Stomach (tissue), 4 donors: Measurements from ENCODE around the gene MAPK8IP3.

Experiments used
- EP300 ChIP-seq: sonication (generic); formaldehyde crosslinking; IDR thresholded peaks from one replicate; pipeline ENCODE4 v1.6.1; 2017; ENCODE audit warnings: antibody characterized with exemption
- POLR2A ChIP-seq, 4 donors: fragments of 450-650 bp; IDR thresholded peaks; one replicate each; pipeline ENCODE4 v1.6.1; 2016; ENCODE audit warnings: antibody characterized with exemption in 4 of 4, control low read depth in 2 of 4, mild to moderate bottlenecking in 1 of 4, moderate library complexity in 1 of 4
- POLR2AphosphoS5 ChIP-seq, 3 donors: sonication (generic); formaldehyde crosslinking; IDR thresholded peaks; one replicate each; pipeline ENCODE4 v1.6.1; 2016; ENCODE audit warnings: antibody characterized with exemption in 3 of 3
- TF ChIP-seq, protein P1 (sequence below), 7 experiments: fragments of 450-650 bp in 4 of 7; fragments of 200-600 bp in 3 of 7; sonication (generic) in 3 of 7; IDR thresholded peaks; one replicate each; pipeline ENCODE4 v1.5.1; 2016 to 2019; ENCODE audit warnings: antibody characterized with exemption in 7 of 7, control low read depth in 2 of 7, mild to moderate bottlenecking in 1 of 7

DNA sequence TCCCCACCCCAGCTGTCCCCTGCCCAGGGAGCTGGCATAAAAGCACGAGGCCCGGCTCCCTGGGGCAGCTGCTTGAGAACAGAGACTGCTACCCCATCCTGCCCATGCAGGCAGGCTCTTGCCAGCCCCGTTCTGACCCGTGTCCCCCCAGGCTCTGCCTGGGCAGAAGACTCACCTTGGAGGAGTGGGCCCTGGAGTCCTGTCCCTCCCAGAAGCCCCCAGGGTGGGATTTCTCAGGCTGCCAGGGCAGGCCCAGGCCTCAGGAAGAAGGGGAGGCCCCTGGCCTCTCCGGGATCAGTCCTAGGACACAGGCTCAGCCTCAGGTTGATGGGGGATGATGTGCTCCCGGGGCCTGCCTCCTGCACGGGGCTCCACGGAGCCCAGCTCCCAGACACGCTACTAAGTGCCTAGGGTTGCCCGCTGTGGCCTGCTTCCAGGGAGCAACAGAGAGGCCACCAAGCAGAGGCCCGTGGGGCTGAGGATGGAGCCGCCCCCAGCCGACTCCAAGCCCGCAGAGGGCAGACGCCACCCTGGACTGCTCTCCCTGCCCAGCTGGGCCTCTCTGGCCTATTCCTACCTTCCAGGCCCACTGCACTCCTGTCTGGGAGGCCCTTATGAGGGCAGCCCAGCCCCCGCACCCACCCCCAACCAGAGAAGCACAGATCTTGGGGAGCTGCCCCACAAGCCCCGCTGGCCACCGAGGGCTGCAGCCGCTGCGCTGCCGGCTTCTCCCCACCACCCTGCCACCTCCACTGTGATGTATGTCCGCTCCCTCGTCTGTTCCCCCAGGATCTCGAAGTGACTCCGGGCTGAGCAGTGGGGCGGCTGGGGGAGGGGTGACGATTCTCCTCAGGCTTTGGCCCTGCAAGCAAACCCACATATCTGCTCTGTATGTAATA is 63.7 kb downstream of the MAPK8IP3 start:
- TF ChIP-seq POLR2AphosphoS5 (IDR thresholded peaks at IDR 0.05): no peak
- TF ChIP-seq, protein P1, sequence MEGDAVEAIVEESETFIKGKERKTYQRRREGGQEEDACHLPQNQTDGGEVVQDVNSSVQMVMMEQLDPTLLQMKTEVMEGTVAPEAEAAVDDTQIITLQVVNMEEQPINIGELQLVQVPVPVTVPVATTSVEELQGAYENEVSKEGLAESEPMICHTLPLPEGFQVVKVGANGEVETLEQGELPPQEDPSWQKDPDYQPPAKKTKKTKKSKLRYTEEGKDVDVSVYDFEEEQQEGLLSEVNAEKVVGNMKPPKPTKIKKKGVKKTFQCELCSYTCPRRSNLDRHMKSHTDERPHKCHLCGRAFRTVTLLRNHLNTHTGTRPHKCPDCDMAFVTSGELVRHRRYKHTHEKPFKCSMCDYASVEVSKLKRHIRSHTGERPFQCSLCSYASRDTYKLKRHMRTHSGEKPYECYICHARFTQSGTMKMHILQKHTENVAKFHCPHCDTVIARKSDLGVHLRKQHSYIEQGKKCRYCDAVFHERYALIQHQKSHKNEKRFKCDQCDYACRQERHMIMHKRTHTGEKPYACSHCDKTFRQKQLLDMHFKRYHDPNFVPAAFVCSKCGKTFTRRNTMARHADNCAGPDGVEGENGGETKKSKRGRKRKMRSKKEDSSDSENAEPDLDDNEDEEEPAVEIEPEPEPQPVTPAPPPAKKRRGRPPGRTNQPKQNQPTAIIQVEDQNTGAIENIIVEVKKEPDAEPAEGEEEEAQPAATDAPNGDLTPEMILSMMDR (IDR thresholded peaks at IDR 0.05): no peak
- no peak for TF ChIP-seq POLR2A (IDR thresholded peaks at IDR 0.05)
- no peak for TF ChIP-seq EP300
